DMS 273 treated with DMSO at 0.1 percent for 48 hours (cell line): ENCODE results near the gene SMC6.
A peak's percentile ranks its signal among the peaks of the same experiment; 100 is the strongest.

Experiments used
- DNase-seq: peaks from one replicate; lab custom pipeline; 2025; lab: John Stamatoyannopoulos, UW

SMC6 gene

GRCh38 chr2:17753803-17754663, at the start of gene SMC6, which contains the start of gene GEN1:
Gene SMC6, minus strand, starts transcription at chr2:17753810. Its CDS starts 7,864 bp downstream, at chr2:17745946.
Gene GEN1, plus strand, starts transcription at chr2:17754138. Its CDS starts 5,806 bp downstream, at chr2:17759944.
- peak; percentile 89 for DNase-seq

- DNase-seq: no peak
These were observed 47.3 kb upstream of the SMC6 start for GRCh38 chr2:17800693-17801458.

GRCh38 chr2:17800219-17800618, 46.6 kb upstream of the SMC6 start:
- no peak for DNase-seq

GRCh38 chr2:17799301-17800120, 45.9 kb upstream of the SMC6 start:
- DNase-seq: no peak

- DNase-seq: no peak
These were observed 44.7 kb upstream of the SMC6 start for GRCh38 chr2:17798338-17798737.

- no peak for DNase-seq
These were observed 41.7 kb upstream of the SMC6 start for GRCh38 chr2:17795309-17795708.

GRCh38 chr2:17793803-17794354, 40.3 kb upstream of the SMC6 start:
- no peak for DNase-seq

- DNase-seq: no peak
These were observed 39.7 kb upstream of the SMC6 start for GRCh38 chr2:17793296-17793695.

GRCh38 chr2:17792515-17792914, 38.9 kb upstream of the SMC6 start:
- no peak for DNase-seq

GRCh38 chr2:17791817-17792130, 38.2 kb upstream of the SMC6 start:
- DNase-seq: no peak

- peak; percentile 72 for DNase-seq
These were observed 37.7 kb upstream of the SMC6 start for GRCh38 chr2:17791121-17791816.

GRCh38 chr2:17790536-17790935, 36.9 kb upstream of the SMC6 start:
- no peak for DNase-seq

GRCh38 chr2:17788773-17789172, 35.2 kb upstream of the SMC6 start:
- no peak for DNase-seq

- no peak for DNase-seq
These were observed 33.1 kb upstream of the SMC6 start for GRCh38 chr2:17786727-17787126.

- DNase-seq: no peak
These were observed 27.9 kb upstream of the SMC6 start for GRCh38 chr2:17781482-17781881.

- DNase-seq: no peak
These were observed 26.9 kb upstream of the SMC6 start for GRCh38 chr2:17780546-17780945.

- no peak for DNase-seq
These were observed 18.9 kb upstream of the SMC6 start for GRCh38 chr2:17772532-17772931.

GRCh38 chr2:17771956-17772355, 18.3 kb upstream of the SMC6 start:
- no peak for DNase-seq

GRCh38 chr2:17768894-17769293, 15.3 kb upstream of the SMC6 start:
- no peak for DNase-seq

GRCh38 chr2:17765398-17765797, 11.8 kb upstream of the SMC6 start:
- no peak for DNase-seq

- DNase-seq: no peak
These were observed 10.2 kb upstream of the SMC6 start for GRCh38 chr2:17763641-17764333.
